KG1 (cell line): ENCODE data around the gene WFS1.

Experiments used
- DNase-seq: peaks from one replicate; lab custom pipeline; 2025; lab: John Stamatoyannopoulos, UW

WFS1 gene

GRCh38 chr4:6339818-6340445 is 70.3 kb downstream of the WFS1 start:
- DNase-seq, result no peak

- DNase-seq, result no peak
These were observed 70.9 kb downstream of the WFS1 start for GRCh38 chr4:6340446-6341015.

- no peak for DNase-seq
These were observed 72.0 kb downstream of the WFS1 start for GRCh38 chr4:6341696-6342095.

- DNase-seq, result no peak
These were observed 73.1 kb downstream of the WFS1 start for GRCh38 chr4:6342530-6343293.

DNA sequence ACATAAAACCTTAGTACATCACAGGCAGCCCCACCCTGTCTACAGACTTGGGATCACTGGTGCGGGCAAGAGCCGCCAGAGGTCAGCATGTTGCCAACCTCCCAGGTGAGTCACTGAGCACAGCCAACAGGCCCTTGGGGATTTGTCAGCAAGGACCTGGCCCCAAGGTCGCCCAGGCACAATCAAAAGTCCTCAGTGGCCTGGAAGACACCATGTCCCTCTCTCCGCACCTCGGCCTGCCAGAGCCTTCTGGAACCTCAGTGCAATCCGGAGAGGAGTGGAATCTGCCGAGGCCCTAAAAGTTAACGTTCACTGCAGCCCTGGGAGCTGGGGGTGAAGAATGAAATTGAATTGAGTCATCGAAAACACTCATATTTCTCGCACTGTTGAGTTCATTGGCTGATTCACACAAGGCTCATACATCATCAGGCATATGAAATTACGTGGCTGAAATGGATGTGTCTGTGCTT is 74.3 kb downstream of the WFS1 start:
- DNase-seq, result no peak

DNA sequence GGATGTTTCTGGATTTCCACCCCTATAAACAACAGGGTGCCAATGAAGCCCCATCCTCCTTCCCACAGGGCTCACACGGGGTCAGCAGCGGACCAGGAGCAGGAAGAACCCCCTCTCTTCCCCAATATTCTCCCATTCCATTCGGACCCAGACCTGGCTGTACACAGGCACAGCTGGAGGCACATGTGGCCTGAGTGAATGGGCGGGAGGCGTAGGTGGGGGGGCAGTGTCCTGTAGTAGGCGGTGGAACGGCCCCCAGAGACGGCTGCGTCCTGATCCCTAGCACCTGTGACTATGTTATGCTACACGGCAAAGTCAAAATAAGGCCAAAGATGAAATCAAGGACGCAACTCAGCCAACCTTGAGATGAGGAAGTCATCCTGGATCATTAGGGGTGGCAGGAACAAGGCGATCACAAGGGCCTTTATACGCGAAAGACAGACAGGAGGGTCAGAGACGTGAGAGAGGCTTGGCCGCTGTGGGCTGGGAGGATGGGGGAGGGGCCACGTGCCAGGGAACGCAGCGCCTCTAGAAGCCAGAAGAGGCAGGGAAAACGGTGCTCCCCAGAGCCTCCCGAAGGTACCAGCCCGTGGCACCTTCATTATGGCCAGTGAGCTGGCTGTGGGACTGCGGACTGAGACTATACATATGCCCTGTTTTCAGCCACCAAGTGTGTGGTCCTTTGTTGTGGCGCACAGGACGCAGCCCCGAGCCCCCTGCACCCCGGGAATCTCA is 75.6 kb downstream of the WFS1 start:
- DNase-seq, result no peak

DNA sequence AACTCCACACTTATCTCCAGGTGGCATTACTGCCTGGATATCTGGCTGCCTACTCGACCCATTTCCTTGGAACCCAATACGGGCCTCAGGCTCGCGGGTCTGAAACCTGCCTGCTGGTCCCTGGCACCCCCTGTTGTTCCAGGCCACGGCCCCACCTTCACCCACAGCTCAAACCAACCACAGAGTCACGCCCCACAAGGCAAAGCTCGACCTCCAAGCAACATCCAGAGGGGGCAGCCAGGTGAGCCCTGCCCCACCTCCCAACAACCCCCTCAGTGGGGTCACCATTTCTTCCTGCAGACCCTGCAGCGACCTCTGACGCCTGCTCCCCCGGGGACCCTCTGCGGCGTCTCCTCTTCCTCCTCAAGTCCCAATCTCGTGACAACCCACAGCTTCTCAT is 76.2 kb downstream of the WFS1 start:
- DNase-seq, result no peak

- DNase-seq, result no peak
These were observed 76.9 kb downstream of the WFS1 start for GRCh38 chr4:6346373-6347110.

DNA sequence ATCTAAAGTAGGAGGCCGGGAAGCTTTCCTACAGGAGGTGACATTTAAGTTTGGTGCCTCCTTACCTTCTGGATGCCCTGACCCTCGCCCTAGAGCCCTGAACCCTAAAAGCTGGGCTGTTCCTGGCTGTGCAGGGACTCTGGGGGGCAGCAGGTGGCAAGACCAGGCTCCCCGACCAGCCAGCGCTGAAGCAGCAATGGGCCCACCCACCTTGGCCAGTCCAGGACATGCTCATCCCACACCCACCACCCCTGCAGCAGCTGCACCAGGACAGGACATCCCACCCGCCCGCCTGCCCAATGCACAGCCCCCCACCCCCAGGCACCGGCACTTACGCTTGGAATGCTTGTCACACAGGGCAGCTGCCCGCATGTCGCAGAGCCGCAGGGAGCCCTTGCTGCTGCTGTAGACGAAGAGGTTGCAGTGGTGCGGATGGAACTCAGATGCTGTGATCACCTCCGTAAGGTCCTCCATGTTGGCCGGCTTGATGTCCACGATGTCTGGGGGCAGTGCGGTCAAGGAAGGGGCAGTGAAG is 77.9 kb downstream of the WFS1 start:
- DNase-seq, result no peak

- no peak for DNase-seq
These were observed 78.8 kb downstream of the WFS1 start for GRCh38 chr4:6348408-6348807.

DNA sequence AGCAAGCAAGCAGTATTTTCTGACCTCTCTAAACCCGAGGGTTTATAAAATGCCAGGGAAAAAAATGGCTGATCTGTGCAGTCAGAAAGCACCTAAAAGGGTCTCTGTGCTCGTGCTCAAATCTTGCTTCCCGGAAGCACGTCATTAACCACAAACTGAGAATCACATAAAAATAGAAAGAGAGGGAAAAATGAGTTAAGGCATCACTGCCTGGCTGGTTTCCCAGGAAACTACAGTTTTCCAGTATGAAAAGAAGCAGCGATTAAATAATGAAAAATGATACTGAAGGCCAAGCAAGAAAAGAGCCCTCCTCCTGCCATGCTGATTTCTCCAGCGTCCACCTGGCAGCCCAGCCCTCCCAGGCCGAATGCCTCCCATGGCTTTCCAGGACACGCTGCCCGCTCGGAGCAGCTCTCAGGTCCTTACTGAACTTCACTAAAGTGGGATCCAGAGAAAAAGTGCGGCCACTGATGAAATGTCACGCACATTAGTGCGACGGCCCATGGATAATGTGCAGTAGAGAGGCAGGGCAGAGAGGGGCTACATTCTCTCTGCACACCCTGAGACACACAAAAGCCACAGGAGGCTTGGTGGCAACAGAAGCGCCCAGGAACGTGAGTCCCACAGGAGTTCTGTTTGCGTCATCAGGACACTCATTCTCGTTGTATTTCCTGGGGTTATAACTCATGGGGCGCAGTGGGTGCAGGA is 80.4 kb downstream of the WFS1 start:
- no peak for DNase-seq

- no peak for DNase-seq
These were observed 81.0 kb downstream of the WFS1 start for GRCh38 chr4:6350646-6351045.

DNA sequence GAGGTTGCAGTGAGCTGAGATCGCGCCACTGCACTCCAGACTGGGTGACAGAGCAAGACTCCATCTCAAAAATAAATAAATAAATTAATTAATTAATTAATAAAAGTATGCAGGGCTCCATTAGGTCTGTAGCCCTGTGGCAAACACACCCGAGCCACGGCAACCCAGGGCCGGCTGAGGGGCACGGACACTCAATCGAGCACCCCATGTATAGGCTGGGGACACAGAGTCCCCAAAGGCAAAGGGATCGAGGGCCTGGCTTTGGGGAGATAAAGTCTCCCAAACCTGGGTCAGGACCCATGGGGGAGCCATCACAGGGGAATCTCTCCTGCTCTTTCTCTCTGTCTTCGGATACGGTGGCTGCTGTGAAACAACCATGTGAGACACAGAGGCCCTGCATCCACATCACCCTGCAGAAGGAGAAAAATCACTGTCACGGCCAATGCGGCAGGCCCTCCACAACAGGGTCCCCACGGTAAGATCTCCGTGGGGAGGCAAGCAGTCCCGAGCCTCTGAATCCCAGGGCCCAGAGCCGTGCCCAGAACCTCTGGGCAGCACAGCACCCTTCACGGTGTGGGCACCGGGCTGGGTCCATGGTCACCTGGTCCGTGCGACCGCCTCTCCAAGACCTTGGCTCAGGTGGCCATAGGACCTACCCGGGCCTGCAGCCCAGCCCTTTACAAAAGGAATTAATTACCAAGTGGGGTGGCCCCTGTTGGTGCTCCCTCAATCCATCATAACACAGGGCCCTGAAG is 81.8 kb downstream of the WFS1 start:
- DNase-seq, result no peak

GRCh38 chr4:6352031-6352692 is 82.5 kb downstream of the WFS1 start:
- DNase-seq, result no peak
